Right hindlimb (tissue), 1 donor: Measurements from ENCODE around the gene TSSK2.
A peak's percentile ranks its signal among the peaks of the same experiment; 100 is the strongest.

Experiments
- DNase-seq: peaks from one replicate; pipeline ENCODE4 v3.0.0-alpha.2; 2018

The TSSK2 gene

DNA sequence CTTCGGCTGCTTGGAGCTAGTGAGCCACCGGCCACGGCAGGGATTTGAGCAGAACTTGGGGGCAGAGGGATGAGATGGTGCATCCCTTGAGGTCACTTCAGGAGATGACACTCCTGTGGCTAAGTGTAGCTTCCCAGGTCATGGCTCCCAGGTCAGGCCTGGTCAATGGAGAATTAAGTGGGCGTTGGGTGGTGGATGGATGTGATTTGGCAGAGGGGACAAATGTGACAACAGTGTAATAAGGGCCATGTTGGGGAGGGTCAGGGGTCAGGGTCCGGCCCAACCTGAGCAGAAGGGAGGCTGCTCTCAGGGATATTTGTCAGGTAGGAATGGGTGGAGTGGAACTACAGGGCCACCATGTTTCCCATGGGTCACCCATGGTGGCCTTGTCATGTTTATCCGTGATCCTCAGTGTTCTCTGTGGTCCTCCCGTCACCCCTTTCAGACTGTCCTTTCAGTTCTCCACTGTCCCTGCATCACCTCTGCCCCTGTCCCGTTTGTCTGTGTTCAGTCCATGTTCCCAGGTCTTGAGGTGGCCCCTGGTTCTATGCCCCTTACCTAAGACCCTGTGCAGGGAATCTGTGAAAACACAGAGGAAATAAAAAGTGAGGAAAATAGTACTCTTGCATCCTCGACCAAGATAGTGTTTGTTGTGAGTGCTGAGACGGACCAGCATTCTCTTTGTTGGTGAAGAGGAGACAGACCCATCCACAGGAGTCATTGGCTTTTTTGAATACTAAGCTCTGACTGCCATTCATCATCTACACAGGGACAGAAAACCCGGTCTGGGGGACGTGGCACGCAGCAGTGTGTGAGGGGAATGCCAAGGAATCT lies 41.3 kb downstream of the TSSK2 start:
- no peak for DNase-seq

DNA sequence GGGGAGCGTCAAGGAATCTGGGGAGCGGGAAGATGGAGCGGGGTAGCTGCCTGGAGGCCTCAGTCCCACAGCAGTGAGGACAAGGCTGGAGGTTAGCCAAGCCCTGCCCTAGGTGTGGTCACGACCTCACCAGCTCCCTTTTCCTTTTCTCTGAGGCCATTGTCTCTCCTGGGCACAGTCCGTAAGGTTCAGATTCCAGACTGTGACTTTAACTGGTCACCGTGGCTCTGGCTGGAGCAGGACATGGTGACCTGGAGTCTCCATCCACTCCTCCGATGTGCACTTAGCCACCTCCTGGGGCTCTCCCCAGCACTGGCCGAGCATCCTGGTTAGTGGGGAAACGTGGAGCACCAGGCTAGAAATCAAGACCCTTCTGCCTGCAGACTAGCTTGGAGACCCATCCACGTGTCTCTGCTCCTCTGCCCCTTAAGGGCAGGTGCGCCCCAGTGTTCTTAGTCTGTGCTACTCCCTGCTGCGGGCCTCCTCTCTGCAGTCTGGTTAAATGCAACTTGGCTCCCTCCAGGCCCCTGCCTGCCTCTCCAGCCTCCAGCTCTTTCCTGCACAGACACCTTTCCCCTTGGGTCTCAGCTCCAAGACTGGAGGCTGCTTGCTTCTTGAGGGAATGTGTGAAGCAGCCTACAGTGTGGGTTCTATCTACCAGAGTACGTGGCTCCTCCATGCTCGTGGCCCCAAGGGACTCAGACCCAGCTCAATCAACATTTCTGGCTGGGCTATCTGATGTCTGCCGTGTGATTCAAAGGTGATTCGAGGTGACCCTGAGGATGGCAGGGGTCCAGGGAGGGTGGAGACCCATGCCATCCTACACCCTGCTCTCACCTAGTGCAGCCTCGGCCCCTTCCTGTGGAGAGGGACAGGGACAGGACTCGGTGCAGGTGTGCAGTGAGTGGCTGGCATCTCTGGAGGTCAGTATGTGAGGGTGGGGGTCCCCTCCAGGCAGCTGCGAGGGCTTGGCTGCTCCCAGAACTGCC lies 42.2 kb downstream of the TSSK2 start:
- no peak for DNase-seq

DNA sequence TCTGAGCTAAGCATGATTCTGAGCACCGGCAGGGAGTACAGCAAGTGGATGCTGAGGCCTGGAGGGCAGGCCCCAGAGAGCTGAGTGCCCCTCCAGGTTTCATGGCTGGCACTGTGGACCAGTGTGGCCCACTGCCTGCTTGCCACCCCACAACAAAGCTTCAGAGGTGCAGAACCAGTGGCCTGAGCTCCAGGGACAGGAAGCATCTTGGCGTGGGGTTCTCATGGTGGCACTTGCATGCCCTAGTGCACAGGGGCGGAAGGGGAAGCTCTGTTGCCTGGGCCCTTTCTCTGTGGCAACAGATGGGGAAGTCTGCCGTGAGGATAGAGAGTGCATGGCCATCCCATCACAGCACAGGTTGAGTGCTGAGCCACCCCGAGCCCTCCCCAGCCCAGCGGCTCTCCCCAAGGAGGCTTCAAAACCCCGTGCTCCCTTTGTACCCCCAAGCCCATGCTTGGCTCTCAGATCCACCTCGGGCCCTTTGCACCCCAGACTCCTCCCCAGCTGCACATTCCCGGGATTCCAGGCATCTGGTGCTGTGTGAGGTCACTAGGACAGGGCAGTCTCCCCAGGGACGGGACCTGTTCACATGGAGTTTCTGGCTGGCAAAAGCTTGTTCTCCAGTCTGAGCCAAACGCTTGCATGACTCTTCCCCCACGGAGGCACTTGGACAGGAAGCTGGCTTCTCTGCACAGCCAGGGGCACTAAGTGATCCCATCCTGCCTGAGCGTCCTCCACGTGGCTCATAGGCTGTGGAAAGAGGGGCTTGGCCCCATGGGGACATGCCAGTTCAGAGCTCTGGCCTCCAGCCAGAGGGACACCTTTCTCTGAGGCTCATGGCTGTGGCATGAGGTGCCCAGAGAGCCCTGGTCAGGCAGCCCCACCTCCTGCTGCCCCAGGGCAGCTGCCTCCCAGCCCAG lies 43.3 kb downstream of the TSSK2 start:
- no peak for DNase-seq

DNA sequence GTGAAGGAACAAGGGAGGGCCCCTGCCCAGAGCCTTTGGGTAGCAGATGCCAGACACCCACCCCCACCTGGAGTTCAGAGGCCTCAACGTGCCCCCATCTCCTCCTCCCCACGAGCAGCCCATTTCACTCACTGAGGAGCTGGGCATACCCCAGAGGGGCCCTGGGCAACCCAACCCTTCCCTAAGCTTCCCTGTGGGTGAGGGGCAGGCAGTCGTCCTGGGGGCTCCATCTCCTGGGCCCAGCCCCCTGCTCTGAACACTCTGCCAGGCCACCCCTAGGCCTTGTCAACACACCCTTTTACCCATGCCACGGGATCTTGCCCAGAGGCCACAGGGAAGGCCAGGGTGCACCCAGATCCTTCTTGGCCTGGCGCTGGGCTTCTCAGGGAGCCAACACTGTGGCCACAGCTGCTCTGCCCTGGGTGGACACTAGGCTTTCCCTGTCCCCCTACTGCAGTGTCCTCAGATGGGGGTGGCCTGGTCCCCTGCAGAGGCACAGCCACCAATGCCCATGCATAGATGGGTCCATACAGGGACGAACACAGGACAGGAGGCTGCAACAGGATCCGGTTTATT lies 44.0 kb downstream of the TSSK2 start:
- no peak for DNase-seq

DNA sequence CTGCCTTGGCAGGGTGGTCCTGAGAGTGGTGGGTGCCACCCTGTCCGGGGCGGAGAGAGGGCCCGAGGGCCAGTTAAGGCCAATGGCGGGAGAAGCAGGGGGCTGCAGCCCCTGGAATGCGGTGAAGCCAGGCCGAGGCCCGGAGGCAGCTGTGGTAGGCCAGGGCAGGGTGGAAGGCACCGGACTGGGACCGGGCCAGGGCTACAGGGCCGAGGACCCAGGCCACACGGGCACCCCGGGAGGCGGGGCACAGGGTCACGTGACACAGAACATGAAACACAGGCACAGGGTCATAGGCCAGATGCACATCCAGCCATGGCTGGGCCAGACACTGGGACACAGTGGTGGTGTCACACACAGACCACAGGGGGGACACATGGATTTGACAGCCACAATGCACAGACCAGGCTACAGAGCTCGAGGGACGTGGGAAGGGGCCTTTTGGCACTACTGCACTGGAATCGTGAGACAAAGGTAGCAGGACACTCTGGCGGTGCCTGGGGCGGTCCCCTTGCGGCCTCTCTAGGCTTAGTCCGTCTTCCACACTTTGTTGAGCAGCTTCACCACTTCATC lies 44.6 kb downstream of the TSSK2 start:
- no peak for DNase-seq

DNA sequence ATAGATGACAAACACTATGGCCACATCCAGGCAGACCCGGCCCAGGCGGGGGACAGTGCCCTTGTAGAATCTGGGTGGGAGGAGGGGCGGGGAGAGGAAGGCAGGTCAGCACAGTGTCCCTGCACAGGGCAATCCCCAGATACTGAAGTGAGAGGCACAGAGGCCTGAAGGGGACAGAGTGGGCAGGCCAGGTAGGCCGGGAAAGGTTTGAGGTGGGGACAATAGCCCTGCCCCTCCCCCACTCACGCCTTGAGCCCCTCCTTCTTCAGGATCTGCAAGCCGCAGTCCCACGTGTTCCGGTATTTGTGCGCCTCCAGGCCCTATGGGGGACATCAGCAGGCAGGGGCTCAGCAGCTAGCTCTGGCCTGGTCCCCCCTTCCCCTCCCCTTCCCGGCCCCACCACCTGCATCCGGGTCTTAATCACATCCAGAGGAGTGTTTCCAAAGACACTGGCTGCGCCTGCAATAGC lies 45.1 kb downstream of the TSSK2 start:
- DNase-seq = peak; percentile 64

DNA sequence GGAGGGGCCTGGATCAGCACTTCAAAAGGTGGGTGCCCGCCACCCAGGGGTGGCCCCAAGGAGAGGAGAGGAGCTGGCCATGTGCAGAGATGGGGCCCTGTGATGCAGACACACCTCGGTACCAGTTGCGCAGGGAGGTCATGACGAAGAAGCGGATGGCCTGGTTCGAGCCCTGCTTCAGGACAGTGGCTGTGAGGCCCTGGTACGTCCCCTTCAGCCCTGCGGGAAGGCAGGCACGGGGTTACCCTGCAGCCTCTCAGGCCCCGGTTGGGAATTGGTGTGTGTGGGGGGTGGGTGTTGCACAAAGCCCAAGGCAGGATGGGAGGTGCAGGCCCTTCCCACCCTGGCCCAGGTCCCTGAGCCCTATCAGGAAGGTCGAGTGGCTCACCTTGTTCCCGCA lies 45.6 kb downstream of the TSSK2 start:
- DNase-seq = no peak

DNA sequence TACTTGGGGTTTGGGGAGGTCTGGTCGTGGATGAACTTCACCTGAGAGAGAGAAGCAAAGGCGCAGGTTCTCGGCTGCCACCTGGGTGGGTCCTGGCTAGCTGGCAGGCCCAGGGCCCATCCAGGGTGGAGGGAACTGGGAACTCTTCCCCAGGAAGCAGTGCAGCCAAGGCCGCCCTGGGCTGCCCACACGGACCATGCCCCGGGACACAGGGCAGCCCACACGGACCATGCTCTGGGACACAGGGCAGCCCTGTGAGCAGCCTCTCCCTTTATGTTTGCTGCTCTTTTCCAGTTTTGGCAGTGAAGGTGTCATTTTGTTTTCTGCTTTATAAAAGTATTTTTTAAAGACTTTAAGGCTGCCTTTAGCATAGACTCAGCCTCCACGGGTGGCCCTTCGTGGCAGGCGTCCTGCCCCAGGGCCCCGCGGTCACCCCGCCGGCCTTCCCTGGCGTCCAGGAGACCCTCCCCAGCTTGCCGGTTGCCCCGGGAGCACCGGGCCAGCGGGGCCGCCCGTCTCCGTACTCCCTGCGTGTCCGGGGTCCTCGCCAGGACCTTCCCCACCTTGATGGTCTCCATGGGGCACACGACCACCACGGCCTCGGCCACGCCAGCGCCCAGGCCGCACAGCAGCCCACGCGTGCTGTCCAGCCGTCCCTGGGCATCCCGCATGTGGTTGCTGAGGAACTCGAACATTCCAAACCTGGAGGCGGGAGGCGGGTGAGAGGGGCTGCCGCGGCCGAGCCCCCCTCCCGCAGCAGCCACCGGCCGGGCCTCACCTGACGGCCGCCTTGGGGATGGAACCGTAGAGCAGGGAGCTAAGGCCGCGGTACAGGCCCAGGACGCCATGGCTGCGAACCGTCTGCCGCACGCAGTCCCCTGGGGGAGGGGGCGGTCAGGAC lies 46.3 kb downstream of the TSSK2 start:
- DNase-seq = peak; percentile 47

DNA sequence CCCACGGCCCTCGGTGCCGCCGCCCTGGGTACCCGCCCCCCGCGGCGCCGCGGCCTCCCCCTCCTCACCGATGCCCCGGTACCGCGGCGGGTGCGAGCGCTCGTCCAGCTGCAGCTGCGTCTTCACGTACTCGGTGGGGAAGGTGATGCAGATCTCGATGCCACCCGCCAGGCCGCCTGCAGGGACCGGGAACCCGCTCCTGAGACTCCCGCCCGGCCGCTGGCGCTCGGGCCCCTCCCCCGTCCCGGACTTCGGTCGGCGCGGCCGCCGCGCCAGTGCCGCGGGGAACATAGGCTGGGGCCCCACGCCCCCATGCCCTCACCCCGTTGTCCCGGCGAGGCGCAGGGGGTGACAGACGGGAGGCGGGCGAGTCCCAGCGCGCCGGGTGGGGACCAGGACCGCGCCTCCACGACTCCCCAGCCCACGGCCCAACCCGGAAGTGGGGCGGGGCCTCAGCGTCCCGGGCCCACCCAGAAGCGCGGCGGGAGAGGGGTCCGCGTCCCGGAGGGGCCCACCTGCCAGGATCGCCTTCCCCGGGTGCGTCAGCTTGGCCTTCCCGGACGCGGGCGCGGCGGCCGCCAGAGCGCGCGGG lies 47.1 kb downstream of the TSSK2 start:
- no peak for DNase-seq

DNA sequence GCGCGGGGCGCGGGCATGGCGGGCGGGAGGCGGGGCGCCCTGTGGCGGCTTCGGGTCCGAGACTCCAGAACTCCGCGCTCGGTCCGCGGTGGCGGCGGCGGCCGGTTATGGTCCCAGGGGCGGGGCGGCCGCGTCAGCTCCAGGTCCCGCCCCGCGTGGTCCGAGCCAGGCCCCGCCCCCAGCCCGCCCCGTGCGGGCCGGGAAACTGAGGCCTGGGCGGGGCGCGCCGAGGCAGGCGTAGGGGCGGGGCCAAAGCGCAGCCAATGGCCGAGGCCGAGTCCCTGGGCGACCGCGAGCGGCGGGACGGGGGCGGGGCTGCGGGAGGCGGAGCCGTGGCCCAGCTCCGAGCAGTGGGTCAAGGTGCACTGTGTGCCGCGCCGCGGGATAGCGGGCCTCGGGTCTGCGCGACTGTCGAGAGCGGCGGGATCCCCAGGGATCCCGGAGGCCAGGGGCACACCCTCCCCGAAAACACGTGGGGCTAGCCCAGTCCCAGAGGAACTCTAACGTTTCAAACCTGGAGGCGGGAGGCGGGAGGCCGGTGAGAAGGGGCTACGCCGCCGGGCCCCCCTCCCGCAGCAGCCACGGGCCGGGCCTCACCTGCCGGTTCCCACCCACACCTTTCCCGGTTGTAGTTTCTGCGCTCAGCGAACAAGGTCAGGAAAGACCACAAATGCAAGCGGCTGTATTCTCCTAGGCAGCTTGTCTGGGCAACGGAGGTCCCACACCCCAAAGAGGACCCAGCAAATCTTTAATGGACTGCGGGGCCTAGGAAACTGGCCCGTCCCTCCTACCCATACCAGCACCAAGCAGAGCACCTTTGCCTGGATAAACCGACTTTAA lies 47.8 kb downstream of the TSSK2 start, which contains the start of gene SLC25A1:
Gene SLC25A1, minus strand, starts transcription at position 80 of the 840 bp plus-strand sequence. Its CDS starts 63 bp downstream, at position 17.
- DNase-seq = peak; percentile 92

DNA sequence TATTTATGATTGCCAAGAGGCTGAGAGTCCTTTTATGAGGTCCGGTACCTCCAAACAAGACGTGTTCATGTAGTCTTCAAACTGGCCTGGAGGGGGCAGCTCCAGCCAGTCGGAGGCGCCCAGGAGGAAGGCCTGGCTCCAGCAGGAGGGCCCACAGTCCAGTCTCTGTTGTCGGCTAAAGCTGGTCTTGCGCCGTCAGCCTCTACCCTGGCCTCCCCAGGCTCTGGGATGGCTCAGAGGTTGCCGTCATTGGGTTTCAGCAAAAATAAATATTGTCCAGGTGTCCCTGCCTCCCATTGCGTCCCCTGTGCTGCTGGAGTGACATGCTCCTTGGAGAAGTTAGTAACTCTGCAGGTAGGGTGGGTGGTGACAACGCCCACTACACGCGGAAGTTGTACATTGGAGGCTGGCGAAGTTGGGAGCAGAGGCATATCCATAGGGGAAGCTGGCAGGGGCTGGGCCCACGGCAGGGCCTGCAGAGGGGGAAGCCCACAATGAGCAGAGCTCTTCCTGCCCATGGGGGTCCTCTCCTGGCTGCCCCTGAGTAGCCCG lies 48.5 kb downstream of the TSSK2 start:
- DNase-seq = peak; percentile 85

DNA sequence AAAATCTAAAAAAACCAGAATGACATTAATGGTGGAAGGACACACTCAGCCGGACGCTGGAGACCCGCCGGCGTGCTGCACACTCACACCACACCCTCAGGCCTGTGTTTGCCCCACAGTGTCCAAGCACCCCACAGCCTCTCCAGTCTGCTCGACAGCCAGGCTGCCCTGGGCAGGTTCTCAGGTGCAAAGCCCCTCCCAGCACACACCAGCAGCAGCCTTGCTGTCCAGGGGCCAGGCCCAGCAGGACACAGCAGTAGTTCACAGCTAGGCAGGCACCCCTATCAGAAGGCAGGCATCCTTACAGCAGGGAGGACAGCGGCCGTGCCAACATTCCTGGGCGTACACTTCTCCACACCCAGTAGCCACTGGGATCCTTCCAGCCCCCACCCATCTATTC lies 49.1 kb downstream of the TSSK2 start:
- no peak for DNase-seq

DNA sequence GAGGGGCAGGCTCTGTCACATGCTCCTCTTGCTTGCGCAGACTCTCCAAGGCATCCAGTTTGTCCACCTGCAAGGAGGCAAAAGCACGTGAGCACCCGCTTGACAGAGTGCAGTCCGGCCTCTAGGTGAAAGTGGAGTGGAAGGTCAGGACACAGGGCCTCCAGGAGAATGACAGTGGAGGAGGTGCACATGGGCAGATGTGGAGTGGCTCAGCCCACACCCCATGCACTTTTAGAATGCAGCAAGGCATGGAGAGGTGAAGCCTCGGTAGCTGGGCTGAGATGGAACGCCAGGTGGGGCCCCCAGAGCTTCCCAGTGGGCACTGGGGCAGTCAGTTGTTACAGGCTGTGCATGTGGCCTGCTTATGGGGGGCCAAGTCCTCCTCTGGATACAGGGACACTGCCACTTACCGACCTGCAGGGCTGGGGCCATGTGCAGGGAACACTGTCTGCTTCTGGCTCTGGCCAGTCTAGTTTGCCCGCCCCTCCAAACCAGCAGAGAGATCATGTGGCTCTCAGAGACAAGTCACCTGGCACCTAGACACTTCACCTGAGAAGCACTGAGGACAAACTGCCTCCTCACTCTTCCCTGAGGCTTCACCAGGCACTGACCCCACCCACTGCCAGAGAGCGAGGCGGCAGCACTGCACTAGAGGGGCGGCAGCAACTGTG lies 49.8 kb downstream of the TSSK2 start:
- no peak for DNase-seq

DNA sequence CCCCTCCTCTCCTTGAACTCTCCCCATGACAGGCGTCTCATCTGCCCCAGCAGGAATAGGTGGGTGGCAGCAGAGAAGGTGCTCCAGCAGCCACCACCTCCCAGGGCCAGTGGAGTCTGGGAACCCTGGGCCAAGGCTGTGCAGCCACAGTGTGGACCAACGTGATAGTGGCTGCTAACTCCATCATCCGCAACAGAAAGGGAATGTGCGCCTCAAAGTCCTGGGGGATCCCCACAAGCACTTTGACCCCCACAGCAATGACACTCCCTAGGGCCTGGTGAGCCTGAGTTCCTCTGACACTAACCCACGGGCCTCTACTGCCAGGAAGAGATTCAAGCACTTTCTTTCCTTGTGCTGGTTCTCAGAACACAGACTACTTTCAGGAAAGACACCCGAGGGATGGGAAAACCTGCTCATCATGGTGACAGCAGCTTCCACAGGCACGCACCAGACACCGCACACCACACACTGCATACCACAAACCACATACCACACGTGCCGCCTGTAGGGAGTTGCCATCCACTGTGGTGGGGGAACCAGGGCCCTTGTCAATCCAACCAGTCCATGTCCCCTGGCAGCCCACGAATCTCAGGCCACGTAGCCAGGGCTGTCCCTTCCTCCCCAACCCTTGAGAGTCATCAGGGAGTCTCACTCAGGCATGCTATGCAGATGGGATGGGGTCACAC lies 50.8 kb downstream of the TSSK2 start:
- no peak for DNase-seq
